LNCaP clone FGC (cell line): ENCODE measurements around the gene MRPL24.

ENCODE experiments used
- DNase-seq: peaks from one replicate; pipeline ENCODE4 v3.0.0-alpha.2; 2011; ENCODE audit warnings: low read depth
- H3K4me3 ChIP-seq: 2 replicates; pipeline ENCODE4 v1.5.1; 2011; ENCODE audit warnings: mild to moderate bottlenecking, low read depth, low read length, control low read depth
- TF ChIP-seq, protein P1 (sequence below): IDR thresholded peaks from 2 replicates; pipeline ENCODE4 v1.5.1; 2012; ENCODE audit warnings: mild to moderate bottlenecking; ENCODE audit not compliant: control insufficient read depth, insufficient read depth; ENCODE audit errors: extremely low read depth

Gene MRPL24

GRCh38 chr1:156733989-156734584 lies 6.8 kb downstream of the MRPL24 start:
- no peak overlapping the region for H3K4me3 ChIP-seq
- TF ChIP-seq, protein P1, sequence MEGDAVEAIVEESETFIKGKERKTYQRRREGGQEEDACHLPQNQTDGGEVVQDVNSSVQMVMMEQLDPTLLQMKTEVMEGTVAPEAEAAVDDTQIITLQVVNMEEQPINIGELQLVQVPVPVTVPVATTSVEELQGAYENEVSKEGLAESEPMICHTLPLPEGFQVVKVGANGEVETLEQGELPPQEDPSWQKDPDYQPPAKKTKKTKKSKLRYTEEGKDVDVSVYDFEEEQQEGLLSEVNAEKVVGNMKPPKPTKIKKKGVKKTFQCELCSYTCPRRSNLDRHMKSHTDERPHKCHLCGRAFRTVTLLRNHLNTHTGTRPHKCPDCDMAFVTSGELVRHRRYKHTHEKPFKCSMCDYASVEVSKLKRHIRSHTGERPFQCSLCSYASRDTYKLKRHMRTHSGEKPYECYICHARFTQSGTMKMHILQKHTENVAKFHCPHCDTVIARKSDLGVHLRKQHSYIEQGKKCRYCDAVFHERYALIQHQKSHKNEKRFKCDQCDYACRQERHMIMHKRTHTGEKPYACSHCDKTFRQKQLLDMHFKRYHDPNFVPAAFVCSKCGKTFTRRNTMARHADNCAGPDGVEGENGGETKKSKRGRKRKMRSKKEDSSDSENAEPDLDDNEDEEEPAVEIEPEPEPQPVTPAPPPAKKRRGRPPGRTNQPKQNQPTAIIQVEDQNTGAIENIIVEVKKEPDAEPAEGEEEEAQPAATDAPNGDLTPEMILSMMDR, result no peak

GRCh38 chr1:156728599-156729462 lies 12.1 kb downstream of the MRPL24 start, which contains the start of gene ISG20L2:
Gene ISG20L2, minus strand, starts transcription at chr1:156728766. Its CDS starts 1,114 bp downstream, at chr1:156727652.
- TF ChIP-seq, protein P1, result no peak
- peak within 1 kb of the TSS; percentile 100 for H3K4me3 ChIP-seq
- DNase-seq, result peak; percentile 95

More at GRCh38 chr1:156733989-156734584, 6.8 kb downstream of the MRPL24 start:
- no peak for DNase-seq

DNA sequence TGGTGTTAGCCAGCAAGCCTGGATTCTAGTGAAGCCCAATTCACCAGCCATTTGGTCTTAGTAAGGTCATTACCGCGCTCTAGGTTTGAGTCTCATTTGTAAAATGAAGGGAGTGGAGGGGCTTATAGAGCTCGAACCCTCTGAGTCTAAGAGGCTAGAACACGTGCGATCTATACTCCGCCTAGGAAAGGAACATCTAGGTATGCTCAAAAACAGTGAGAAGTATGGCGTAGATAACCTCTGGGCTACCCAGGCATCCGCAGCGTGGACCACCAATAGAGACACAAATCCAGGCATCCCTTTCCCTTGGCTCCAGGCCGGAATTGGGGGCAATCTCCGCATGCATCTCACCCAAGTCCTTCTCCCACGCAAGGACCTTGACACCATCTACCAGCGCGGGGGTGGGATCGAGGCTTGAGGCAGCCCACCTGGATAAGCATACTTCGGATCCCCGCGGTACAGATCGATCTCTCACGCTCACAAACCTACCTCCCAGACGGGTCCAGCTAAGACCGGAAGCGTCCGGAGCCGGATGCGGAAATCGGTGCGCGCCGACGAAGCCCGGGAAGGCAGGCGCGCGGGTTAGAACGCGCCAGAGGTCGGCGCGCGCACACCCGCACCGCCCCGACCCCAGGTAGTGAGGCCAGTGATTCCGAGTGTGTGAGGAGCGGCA lies 12.8 kb downstream of the MRPL24 start, which contains the start of gene METTL25B:
TSS of gene METTL25B (plus strand) at position 544 of the 673 bp plus-strand sequence. CDS start 636 bp downstream, outside the sequence.
- TF ChIP-seq, protein P1, result no peak
- DNase-seq, result no peak
- peak within 1 kb of the TSS; percentile 100 for H3K4me3 ChIP-seq

DNA sequence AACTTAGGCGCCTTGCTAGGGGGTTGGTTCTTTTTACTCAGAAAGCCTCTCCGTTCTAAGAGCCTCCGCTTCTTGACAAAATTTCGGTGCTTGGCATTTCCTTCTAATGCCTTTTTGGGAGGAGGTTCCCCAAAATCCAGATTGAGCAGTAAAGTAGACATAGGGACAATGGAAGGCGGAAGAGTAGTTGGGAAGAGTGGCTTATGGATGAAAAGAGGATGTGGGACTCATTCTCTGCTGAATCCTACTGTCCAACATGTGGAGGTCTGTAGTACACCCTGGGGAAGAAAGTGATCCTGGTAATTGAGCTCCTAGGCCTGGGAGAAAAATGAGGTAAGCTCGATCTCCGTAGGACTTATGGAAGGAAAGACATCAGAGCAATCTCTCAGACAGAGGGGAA lies 13.4 kb downstream of the MRPL24 start:
- no peak for DNase-seq
- TF ChIP-seq, protein P1, result no peak
- H3K4me3 ChIP-seq, result peak overlapping the region; percentile 100

GRCh38 chr1:156726549-156727226 lies 14.2 kb downstream of the MRPL24 start:
- H3K4me3 ChIP-seq, result peak overlapping the region; percentile 100
- TF ChIP-seq, protein P1, result peak; percentile 72
- no peak for DNase-seq

GRCh38 chr1:156725683-156726280 lies 15.1 kb downstream of the MRPL24 start:
- TF ChIP-seq, protein P1, result peak; percentile 96
- DNase-seq, result no peak
- peak overlapping the region; percentile 100 for H3K4me3 ChIP-seq
